Body of pancreas (tissue), 4 donors: Measurements from ENCODE around the gene TNIP1.

Experiments
- POLR2A ChIP-seq, 3 donors: fragments of 450-650 bp; IDR thresholded peaks; one replicate each; pipeline ENCODE4 v1.6.1; 2016; ENCODE audit warnings: antibody characterized with exemption in 3 of 3, mild to moderate bottlenecking in 2 of 3
- TF ChIP-seq, protein P1 (sequence below), 7 experiments: fragments of 450-650 bp in 4 of 7; fragments of 200-600 bp in 3 of 7; sonication (generic) in 3 of 7; IDR thresholded peaks; one replicate each; pipeline ENCODE4 v1.5.1; 2016 to 2019; ENCODE audit warnings: antibody characterized with exemption in 7 of 7

DNA sequence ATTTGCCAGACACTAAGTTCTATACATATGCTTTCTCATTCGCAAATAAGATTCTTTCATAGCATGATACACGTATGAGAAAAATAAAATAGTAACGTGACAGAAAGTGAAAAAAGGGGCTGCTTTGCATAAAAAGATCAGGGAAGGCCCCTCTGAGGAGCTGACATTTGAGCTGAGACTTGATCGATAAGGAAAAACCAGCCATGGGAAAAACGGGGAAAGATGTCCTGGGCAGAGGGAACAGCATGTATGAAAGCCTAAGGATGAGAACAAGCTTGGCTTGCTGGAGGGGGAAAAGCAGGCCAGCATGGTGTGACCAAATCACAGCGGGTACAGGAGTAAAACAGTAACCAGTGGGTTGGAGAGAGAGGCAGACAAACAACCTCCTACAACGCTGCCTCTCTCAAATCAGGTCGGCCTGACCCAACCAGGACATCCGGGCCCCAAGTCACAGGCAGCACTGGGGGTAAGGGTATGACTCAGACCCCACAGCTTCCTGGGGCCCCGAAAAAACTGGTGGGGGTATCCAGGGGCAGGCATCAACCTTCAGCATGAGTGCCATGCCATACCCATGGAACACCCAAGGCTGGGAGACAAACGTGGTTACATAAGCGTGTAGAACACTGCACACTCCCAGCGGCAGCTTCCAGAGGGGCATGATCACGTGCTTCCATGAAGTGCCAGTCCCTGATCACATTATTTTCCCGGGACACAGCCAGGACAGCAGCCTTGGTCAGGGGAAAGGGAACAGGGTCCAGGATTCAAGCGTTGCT is 2.2 kb downstream of the TNIP1 start:
- TF ChIP-seq, protein P1, sequence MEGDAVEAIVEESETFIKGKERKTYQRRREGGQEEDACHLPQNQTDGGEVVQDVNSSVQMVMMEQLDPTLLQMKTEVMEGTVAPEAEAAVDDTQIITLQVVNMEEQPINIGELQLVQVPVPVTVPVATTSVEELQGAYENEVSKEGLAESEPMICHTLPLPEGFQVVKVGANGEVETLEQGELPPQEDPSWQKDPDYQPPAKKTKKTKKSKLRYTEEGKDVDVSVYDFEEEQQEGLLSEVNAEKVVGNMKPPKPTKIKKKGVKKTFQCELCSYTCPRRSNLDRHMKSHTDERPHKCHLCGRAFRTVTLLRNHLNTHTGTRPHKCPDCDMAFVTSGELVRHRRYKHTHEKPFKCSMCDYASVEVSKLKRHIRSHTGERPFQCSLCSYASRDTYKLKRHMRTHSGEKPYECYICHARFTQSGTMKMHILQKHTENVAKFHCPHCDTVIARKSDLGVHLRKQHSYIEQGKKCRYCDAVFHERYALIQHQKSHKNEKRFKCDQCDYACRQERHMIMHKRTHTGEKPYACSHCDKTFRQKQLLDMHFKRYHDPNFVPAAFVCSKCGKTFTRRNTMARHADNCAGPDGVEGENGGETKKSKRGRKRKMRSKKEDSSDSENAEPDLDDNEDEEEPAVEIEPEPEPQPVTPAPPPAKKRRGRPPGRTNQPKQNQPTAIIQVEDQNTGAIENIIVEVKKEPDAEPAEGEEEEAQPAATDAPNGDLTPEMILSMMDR (IDR thresholded peaks at IDR 0.05), result no peak
- peak in 2 of 3 donors; percentile 24 to 40 for TF ChIP-seq POLR2A (IDR thresholded peaks at IDR 0.05)
